COLO668 (cell line): ENCODE results near the gene BAIAP2.
"Not testable (repeated sequence)": the region's sequence is repeated elsewhere in the genome, so short reads cannot be mapped to it uniquely, and the experiment has no call there.

ENCODE experiments used
- DNase-seq: peaks from one replicate; lab custom pipeline; 2025; ENCODE audit not compliant: unreplicated experiment; lab: John Stamatoyannopoulos, UW

Gene BAIAP2

DNA sequence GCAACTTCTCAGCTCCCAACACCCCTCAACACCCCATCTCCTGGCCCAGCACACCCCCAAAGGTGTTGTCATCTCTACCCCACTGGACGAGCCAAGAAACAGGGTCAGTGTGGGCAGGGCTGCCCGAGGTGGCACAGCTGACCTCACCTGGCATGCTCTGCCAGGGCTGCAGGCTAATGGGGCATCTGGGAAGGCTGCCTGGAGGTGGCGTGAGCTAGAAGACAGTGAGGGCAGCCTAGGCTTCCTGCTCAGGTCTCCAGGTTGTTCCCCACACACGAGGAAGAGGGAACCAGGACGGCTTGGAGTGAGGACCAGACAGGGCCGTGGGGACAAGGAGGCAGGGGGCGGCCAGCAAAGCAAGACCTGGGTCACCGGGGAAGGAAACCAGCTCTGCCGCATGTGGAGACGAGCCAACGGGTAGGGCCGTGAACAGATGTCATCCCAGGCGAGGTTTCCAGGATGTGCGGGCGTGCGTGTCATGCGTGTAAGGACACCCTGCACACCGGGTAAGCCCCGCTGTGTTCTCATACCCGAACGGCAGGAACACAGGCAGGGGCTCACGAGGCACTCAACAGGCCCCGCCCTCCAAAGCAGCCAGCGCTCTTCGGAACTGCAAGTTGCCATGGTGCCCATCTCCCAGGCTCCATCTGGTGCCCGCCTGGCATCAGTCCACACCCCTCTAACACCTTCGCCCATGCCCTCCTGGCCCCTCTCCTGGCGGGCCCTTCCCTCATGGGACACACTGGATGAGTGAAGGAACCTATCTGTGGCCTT lies 100.7 kb downstream of the BAIAP2 start:
- DNase-seq: peak; percentile 40

DNA sequence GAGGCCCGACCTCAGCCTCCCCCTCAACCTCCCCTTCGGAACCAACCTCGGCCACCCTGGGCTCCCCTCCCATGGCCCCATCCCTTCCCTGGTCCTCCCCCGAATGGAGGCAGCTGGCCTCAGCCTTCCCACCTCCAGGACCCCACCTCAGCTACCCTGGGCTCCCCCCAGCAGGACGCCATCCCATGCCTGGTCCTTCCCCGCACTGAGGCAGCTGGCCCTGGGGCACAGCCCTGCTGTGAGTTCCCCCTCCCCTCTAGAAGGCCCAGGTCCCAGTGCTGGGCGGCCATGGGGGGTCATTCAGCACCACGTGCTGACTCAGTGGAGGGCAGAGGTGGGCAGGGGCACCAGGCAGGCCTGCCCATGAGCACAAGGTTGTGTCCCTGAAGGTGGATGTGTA lies 101.4 kb downstream of the BAIAP2 start:
- DNase-seq: no peak

DNA sequence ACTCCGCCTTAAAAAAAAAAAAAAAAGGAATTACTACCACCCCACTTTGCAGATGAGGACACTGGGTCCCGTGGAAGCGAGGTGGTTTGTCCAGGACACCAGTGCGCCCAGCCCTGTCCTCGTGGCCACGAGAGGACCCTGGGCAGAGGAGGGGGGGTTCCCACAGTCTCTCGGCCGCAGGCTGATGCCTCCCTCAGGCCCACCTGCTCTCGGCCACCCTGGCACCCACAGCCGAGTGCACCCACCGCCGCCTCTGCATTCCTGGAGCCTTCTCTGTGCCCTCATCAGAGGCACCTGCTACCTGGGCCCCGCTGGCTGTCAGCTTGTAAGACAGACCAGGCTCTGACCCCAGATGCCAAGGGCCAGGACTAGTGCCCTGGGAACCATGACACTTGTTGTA lies 102.3 kb downstream of the BAIAP2 start:
- no peak for DNase-seq

DNA sequence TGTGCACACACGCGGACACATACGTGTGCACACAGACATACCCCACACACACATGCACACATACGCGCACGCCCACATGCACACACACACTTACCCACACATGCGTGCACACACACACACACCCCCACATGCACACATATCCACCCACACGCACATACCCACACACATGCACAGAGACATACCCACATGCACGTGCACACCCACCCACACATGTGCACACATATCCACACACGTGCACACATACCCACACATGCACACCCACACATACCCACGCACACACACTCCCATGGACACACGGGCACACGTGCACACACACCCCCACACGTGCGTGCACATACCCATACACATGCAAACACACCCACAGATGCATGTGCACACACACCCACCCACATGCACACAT lies 103.1 kb downstream of the BAIAP2 start:
- DNase-seq: no peak

DNA sequence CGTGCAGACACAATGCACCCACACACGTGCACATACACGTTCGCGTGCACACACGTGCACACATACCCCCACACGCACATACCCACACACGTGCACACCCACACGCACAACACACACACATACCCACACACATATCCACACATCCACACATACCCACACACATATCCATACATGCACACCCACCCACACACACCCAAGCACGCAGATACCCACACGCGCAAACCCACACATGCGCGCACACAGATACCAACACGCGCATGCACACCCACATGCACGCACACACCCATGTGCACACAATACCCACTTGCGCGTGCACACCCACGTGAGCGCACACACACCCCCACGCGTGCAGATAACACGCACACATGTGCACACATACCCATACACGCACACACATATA lies 103.5 kb downstream of the BAIAP2 start:
- no peak for DNase-seq

DNA sequence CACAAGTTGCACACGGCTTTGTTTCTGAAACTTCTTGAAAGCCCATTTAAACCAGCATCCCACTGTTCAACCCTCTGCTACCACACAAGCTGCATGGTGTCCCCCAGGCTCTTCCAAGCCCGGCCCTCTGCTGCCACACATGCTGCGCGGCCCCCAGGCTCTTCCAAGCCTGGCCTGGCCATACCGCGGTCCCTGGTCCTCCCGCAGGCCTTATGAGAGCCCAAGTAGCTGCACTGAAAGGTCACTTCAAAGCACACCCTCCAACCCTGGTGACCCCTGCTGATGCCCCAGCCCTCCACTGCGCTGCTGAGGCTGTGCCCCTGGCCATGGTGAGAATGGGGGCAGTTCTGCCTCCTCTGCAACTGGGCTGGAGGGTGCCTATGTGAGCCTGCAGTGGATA lies 104.5 kb downstream of the BAIAP2 start:
- no peak for DNase-seq

DNA sequence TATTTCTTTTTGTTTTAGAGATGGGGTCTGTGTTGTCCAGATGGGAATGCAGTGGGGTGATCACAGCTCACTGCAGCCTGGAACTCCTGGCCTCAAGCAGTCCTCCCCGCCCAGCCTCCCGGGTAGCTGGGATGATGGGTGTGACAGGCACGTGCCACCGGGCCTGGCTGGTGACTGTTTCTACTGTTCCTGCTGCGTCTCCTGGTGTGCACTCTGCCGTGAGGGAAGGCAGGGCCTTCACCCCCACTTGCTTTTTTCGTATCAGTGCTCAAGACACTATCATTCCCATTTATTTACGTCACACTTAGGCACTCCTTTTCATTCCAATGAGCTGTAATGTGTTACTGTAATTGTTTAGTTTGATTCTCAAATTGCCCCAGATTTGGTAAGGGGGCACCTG lies 105.1 kb downstream of the BAIAP2 start:
- no peak for DNase-seq

DNA sequence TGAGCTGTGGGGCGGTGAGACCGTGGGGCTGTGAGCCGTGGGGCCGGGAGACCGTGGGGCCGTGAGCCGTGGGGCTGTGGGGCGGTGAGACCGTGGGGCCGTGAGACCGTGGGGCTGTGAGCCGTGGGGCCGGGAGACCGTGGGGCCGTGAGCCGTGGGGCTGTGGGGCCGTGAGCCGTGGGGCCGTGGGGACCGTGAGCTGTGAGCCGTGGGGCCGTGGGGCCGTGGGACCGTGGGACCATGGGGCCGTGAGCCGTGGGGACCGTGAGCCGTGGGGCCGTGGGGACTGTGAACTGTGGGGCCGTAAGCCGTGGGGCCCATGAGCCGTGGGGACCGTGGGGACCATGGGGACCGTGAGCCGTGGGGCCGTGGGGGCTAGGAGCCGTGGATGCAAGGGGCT lies 105.7 kb downstream of the BAIAP2 start:
- DNase-seq: no peak

DNA sequence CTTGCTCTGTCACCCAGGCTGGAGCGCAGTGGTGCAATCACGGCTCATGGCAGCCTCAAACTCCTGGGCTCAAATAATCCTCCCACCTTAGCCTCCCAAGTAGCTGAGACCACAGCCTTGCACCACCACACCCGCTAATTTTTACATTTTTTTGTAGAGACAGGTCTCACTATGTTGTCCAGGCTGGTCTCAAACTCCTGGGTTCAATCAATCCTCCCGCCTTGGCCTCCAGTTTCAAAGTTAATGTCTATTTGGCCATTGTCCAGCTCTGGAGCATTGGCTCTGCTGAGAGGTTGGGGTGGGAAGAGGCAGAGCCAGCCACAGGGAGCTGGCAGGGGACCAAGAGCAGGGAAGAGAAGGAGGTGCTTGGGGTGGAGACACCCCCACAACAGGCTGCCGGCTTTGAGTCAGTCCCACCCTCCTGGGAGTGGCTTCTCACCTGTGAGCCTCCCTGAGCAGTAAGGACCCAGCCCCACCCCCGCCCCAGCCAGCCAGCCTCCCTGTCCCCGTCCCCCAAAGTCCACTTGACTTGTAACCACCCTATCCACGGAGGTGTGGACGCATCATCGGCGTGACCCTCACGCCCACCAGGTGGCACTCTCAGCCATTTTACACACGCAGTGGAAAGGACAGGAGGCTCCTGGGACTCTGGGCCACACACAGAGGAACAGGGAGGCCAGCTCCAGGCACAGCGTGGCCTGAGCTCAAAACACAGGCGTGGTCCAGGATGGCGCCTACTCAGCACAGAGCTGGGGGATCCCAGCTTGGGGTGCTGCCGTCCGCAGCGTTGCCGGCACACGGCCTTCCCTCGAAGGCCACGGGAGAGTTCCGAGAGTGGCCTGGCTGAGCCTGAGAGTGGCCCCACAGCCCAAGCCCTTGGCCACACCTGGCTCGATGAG lies 107.6 kb downstream of the BAIAP2 start:
- DNase-seq: peak; percentile 71

DNA sequence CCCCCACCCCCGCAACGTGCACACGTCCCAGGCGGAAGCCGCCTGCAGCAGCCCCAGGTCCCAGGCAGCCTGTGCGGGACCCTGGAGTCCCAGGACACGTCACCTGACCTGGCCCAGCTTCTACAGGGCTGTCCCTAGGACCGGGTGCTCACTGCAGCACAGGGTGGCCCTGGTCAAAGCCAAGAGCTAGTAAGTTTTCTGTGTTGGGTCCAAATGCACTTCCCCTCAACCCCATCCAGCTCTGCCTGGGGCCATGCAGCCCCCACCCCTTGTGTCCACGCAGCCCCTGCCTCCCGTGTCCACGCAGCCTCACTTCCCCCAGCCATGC lies 108.2 kb downstream of the BAIAP2 start:
- no peak for DNase-seq

DNA sequence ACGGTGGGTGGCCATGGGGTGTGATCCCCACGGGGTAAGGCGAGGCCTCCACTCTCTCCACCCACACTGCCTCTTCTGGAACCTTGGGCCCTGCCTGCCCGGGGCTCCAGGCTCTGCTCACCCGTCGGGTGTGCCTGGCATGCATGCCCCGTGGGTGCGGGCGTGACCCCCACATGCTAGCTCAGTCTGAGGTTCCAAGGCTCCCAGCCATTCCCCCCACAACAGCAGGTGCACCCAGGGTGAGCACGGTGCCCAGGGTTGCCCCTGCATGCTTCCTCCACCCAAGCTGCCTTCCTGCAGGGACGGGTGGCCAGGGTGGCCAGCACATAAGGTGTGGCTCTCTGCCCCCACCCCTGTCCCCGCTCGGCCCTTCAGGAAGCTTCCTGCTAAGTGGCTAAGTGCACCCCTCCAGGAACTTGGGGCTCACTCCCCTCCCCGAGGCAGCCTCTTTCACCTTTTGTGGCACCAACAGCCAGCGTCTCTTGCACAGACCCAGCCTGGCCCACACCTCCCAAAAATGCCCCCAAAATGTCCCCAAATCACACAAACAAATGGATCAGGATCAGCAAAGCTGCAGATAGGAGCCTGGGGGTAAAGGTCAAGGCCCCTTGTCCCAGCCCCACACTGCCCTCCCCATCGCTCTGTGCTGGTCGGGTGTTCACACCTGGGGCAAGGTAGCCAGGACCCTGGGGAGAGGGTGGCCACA lies 108.9 kb downstream of the BAIAP2 start:
- no peak for DNase-seq

DNA sequence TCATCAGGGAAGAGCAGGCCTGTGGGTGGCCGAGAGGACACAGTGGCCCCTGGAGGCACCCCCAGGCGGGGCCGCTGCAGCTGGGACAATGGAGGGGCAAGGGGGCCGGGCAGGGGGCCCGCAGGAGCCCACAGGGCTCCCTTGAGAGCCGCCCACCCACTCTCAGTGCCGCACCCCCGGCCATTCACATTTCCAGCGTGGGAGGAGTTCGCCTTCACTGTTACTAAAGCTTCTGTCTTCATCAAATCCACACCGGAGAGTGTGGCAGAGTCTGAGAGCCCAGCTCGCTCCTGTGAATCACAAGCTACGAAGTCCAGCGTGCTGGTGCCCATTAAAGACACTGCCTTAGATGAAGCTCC lies 109.5 kb downstream of the BAIAP2 start:
- DNase-seq: no peak

DNA sequence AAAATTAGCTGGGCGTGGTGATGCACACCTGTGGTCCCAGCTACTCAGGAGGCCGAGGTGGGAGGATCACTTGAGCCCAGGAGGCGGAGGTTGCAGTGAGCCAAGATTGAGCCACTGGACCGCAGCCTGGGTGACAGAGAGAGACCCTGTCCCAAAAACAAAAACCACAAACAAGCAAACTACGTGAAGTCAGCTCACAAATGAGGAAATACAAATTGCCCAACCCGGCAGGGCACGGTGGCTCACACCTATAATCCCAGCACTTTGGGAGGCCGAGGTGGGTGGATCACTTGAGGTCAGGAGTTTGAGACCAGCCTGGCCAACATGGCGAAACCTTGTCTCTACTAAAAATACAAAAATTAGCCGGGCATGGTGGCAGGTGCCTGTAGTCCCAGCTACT lies 111.3 kb downstream of the BAIAP2 start:
- DNase-seq: not testable (repeated sequence)

DNA sequence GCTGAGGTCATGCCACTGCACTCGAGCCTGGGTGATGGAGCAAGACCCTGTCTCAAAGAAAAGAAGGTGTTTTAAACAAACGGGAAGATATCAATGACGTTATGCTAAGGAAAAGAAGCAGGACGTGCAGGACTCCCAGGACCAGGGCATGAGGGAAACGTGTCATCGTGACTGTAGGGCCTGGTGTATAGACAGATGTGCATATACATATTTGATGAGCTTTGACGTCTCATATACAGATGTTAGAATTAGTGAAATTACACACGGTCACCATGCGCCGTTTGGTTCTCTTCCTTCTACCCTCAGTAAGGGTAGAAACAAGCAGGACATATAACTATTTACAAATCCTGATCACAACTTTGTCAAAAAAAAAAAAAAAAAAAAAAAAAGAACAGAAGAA lies 112.8 kb downstream of the BAIAP2 start:
- DNase-seq: no peak

DNA sequence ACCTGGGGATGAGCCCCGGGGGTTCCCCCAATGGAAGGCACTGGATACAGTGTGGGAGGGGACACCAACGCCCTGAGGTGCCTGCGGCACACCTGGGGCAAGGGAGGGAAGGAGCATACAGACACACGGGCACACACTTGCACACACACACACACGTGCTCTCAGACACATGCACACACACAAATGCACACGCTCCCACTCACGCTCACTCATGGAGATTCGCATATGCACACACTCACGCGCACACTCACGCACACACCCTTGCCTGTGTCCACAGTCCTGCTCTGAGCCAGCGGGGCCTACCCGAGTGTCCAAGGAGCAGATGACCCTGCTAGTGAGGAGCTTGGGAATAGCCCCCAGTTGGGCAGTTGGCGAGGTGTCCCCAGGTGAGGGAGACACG lies 113.6 kb downstream of the BAIAP2 start:
- no peak for DNase-seq

DNA sequence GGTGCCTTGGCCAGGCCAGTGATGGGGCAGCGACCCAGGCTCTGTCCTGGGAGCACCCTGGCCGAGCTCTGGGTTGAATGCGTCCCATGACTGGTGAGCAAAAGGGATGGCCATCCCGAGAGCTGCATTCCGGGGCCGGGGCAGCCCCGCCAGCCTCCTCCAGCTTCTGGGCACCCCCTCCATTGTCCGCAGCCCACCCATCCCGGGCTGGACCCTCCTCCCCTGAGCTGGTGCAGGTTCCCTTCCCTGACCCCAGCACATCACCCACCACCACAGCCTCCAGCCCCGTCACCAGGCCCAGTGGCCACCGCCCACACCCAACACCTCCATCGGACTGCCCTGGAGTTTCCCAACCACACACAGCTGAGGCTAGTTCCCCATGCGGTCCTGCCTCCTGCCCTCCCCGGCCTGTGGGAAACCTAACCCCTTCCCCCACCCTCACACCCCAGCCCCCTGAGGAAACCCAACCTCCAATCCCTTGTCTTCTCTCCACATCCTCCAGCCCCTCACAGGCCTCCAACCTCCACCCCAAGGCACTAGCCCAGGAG lies 114.1 kb downstream of the BAIAP2 start:
- no peak for DNase-seq

DNA sequence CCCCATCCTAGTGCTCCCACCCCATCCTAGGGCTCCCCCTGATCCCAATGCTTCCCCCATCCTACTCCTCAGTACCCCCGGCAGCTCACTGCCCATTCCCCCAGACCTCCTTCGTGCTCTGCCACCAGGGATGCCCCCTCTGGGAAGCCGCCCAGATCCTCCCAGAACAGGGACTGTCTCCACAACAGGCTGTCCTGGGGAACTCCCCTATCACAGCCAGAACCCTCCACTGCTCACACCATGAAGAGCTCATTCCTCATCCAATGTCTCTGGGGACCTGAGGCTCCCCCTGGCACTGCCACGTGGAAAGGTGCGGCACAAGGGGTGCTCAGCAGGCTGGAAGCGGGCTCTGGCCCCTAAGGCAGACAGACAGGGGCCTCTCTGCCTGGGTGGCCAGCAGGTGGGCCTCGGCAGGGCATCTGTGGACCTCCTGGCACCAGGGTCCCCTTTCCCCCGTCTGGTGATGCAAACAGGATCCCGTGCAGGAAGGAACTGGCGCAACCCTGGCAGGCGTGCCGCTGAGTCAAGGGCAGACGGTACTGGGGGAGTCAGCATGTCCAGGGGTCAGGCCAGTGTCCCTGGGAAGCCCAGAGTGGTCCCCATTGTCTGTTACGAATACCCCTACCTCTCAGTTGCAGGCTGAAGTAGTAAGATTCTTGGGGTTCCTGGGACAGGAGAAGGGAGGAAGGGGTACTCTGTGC lies 115.6 kb downstream of the BAIAP2 start:
- no peak for DNase-seq

DNA sequence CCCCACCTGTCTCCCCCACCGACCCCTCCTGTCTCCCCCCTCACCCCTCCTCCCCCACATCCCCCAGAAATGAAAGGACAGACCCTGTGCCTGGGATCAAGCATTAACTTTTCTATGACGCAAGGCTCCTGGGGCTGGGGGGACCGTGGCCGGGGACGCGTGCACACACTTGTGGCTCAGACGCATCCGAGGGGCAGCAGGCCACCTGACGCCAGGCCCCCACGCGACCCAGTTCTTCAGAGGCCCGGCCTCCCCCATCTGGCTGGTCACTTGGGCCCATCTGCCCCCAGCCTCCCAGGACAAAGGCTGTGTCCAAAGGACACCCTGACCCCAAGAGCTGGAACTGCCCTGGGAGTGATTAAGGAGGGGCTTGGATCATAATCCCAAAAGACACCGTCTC lies 116.3 kb downstream of the BAIAP2 start:
- DNase-seq: no peak

DNA sequence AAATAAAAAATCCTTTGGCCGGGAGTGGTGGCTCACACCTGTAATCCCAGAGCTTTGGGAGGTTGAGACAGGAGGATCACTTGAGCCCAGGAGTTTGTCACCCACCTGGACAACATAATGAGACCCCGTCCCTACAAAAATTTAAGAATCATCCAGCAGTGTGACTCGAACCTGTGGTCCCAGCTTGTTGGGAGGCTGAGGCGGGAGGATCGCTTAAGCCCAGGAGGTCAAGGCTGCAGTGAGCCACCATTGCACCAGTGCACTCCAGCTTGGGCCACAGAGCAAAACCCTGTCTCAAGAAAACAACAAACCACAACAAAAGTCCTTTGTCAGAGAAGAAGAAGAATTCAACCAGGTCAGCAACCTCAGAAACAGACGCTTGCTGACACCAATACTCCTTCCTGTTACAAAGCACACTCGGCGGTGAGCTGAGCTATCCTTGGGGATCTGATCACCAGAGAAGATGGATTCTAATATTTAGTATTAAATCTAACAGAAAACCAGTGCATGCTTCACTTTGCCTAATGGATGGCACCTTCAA lies 117.4 kb downstream of the BAIAP2 start:
- no peak for DNase-seq

DNA sequence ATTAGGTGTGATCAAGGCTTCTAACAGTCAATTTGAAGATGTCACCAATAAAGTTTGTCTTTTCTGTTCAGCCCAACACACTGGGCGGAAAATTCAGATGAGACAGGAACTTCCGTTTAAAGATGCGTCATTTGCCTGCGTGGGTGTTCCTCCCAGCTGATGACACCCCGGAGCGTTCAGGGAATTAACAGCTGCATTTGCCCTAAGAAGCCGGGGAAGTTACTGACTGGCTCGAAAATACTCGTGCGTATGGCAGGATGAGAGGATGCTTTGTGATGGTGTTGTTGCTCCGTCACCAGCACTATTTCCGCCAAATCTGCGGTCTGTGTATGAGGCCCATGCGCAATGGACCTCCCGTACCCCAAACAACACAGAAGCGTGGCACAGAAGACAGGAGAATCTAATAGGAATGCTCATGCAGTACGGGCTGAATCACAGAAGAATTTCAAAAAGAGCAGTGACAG lies 118.4 kb downstream of the BAIAP2 start:
- DNase-seq: no peak

DNA sequence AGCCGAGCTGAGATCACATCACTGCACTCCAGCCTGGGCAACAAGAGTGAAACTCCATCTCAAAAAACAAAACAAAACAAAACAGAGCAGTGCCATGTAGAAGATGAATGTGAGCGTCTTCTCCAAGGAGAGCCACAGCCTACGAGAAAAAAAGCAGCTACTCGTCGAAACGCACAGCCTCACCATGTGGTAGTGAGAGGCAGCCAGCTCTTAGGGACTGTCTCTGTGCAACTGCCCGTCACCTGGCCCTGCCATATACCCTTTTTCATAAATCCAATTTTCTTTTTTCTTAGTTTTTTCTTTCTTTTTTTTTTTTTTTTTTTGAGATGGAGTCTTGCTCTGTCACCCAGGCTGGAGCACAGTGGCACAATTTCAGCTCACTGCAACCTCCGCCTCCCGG lies 119.1 kb downstream of the BAIAP2 start:
- DNase-seq: not testable (repeated sequence)
